Femur (tissue), 1 donor: Measurements from ENCODE around the gene RTCB.
"Not testable (repeated sequence)": the region's sequence is repeated elsewhere in the genome, so short reads cannot be mapped to it uniquely, and the experiment has no call there.

Experiments
- DNase-seq: peaks from one replicate; pipeline ENCODE4 v3.0.0-alpha.2; 2017

Gene RTCB

DNA sequence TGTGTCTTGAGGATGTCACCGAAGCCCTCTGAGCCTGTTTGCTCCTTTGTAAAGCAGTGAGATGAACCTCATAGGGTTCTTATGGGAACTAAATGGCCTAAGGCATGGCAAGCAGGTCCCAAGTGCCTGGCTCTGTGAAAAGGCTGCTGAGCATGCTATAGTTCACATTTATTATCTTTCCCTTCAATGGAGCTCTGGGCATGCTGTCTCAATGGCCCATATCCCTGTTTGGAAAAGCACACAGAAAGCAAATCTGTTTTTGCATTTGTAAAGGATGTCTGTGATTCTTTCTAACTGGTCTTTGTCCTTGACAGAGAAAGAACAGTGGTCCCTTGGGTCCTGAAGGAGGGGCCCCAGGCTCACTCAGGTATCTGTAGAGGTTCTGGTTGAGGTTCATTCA, 26.4 kb downstream of the RTCB start:
- DNase-seq: no peak

DNA sequence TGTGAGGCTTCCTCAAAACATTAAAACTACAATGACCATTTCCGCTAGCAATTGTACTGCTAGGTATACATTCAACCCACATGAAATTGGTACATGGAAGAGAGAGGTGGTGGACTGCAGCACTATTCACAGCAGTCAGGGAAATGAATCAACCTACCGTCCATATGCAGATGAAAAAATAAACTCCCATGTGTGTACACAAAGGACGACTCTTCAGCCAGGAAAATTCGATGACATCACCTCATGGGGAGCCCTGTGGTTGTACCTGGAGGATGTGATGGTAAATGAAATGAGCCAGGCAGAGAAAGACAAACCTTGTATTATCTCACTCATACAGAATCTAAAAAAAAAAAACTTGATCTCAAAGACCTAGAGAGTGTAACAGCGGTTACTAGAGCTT, 31.1 kb downstream of the RTCB start:
- DNase-seq: no peak

DNA sequence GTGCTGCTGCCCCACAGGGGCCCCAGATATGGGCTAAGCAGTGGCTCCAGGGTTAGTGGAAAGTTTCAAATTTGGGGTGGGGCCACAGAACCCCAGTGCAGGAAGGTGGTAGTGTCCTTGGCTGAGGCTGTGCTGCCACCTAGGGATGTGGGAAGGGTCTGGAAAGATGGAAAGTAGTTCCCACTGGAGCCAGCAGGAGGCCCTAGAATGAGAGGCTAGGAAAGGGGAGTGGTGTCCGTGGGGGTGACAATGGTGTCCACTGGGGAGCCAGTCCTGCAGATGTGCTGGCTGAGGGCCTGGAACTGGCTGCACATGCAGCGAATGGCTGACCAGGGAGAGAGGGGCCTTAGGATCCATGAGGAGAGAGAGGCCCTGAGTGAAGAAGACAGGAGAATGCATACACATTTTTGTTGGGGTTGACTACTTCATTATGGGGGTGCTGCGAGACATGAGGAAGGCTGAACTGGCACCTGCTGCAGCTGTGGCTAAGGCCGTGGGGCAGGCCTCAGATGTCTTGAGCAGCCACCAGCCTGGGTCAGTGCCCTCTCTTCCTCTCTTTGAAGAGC, 33.3 kb downstream of the RTCB start:
- peak; percentile 62 for DNase-seq

DNA sequence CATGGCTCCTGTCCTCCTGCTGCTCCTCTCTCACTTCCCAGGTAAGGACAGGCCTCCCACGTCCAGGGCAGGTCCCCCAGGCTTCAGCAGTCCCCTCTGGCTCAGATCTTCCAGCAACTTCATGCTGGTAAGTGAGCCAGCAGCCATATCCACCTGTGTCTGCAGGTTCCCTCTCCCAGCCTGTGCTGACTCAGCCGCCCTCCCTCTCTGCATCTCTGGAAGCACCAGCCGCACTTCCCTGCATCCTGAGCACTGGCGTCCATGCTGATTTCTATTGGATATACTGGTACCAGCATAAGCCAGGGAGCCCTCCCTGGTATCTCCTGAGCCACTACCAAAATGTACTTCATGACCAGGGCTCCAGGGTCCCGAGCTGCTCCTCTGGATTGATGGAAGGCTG, 35.4 kb downstream of the RTCB start:
- no peak for DNase-seq

DNA sequence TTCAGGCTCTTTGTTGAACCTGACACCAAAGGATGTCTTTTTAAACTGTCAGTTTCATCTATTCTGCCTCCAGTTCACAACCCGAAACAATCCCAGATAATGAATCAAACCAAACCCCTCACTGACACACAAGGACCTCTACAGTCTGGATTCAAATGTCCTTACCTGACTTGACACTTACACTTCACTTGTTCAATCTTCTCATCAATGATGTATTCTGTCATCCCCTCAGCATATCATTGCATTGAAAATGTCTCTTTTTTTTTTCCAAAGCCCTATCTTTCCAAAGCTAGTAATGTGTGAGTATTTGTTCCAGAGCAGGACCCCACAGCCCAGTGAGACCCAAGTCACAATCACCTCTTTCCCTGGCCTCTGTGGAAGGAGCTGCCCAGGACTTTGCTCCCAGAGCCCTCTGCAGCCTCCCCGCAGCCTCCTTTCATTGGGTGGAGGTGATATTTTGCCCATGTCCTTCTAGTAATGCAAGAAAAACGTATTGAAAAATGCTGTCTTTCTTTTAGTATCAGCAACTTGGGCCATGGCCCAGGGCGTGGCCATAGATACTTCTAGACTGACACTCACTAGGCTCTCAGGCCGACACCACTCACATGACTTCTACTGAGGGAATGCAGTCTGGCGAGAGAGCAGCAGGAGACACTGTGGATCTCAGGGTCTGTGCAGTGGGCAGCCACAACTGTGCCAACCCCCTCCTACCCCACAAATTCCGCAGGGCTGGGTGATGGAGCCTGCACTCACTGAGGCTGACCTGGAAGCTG, 36.2 kb downstream of the RTCB start:
- DNase-seq: no peak

DNA sequence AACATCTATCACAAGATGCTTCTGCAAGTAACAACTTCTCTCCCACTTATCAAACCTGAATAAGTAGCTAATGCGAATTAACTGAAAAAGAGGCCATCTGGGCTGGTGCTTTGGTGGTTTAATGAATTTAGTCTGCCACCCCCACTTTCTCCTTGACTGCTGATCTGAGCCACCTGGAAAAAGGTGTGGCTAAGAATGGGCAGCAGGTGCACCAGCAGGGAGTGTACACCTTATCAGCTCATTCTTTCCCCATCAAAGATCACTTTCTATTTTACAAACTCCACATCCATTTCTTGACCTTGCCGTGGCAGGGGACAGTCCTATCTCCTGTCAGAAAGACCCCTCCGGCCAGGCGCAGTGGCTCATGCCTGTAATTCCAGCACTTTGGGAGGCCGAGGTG, 47.8 kb downstream of the RTCB start:
- DNase-seq: no peak

DNA sequence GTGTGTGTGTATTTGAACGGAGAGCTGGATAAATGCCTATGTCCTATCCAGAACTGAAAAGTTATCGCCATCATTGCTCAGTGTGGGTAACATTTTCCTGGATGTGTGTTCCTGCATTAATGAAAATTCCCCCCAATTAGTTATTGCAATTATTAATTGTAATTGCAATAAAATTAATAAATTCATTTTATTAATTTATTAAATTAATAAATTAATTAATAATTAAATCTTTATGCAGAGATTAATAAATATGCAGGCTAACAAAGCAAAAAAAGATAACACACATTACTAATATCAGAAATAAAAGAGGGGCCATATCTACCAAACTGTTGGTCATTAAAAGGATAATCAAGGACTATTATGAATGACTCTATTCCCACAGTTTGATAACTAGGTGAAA, 50.8 kb downstream of the RTCB start:
- DNase-seq: no peak

DNA sequence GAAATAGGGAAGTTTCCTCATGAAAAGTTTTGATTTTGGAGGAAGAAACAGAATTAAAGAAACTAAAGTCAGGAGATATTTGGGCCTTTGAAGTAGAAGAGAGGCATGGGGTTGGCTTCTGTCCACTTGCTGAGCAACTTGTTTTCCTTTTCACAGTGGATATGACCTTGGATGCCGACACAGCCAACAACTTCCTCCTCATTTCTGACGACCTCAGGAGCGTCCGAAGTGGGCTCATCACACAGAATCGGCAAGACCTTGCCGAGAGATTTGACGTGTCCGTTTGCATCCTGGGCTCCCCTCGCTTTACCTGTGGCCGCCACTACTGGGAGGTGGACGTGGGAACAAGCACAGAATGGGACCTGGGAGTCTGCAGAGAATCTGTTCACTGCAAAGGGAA, 52.0 kb downstream of the RTCB start:
- not testable (repeated sequence) for DNase-seq

DNA sequence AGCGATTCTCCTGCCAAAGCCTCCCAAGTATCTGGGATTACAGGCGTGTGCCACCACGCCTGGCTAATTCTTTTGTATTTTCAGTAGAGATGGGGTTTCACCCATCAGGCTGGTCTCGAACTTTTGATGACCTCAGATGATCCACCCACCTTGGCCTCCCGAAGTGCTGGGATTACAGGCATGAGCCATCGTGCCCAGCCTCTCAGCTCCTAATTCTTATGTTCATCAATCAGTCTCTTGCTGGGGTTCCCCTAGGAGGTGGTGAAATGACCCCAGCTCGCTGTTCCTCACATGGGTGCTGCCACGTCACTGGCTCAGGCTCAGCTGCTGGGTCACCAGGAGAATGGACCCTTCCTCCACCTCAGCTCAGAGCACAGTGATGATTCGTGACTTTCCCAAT, 54.5 kb downstream of the RTCB start, which contains the start of gene RFPL3:
Gene RFPL3, plus strand, starts transcription at position 301 of the 400 bp plus-strand sequence. CDS start 205 bp downstream, outside the sequence.
- DNase-seq: not testable (repeated sequence)

DNA sequence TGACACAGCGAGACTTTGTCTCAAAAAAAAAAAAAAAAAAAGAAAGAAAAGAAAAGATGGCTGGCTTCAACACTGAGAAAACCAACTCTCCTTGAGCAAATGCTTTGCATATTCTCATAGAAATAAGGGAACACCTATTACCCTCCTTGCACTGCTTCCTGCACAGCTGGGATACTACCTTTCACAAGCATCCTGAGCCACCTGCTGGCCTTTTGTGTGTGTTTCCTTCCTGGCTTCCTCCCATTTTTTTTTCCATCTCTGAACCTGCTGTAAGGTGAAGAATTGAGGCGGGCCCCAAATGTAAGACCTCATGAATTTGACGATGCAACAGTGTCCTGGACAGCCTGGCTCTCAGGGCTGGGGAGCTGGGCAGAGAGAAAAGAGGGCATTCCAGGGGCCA, 56.3 kb downstream of the RTCB start:
- DNase-seq: no peak

DNA sequence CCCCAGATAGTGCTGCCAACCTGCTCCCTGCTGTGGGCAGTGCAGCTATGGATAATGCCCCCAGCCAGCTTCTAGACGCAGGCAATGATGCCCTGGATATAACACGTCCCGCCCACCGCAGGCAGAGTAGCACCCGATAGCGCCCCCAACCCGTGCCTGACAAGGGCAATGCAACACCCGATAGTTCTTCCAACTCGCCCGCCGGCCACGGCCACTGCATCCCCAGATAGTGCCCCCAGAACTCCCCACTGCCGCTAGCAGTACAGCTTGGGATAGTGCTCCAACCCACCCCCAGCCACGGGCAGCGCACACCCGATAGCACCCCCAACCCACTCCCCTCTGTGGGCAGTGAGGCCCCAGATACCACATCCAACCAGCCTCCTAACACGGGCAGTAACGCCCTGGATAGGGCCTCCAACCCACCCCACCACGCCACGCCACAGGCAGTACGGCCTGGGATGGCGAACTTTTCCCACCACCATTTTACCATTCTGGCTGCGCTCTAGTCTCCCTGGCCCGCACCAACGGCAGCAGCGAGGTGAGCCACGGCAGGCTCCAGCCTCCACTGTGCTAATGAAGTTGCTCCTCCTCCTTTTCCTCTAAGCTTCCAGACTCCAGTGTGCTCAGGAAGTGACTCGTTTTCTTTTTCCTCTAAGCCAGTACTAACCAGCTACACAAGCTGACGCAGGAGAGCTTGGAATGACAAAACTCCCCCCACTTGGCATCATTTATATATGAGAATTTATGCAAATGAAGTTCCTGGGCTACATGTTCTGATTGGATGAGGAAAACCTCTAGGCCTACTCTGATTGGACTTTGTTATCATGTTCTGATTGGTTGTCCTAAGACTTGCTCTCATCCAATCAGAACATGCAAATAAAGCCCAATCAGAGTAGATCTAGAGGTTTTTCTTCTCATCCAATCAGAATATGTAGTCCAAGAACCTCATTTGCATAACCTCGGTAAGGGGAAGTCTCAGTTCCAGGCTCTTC, 57.4 kb downstream of the RTCB start:
- DNase-seq: no peak

DNA sequence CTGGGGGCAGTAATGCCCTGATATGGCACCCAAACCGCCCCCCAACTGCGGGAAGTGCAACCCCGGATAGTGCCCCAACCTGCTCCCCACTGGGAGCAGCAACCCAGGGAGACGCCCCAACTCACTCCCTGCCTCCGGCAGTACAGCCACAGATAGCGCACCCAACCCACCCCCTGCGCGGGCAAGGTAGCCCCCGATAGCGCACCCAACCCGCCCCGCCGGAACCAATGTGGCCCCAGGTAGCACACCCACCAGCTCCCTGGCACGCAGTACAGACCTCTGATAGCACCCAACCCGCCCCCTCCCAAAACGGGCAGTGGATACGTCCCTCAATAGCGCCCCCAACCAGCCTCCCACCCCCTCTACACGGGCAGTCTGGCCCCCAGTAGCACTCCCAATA, 58.2 kb downstream of the RTCB start:
- no peak for DNase-seq

DNA sequence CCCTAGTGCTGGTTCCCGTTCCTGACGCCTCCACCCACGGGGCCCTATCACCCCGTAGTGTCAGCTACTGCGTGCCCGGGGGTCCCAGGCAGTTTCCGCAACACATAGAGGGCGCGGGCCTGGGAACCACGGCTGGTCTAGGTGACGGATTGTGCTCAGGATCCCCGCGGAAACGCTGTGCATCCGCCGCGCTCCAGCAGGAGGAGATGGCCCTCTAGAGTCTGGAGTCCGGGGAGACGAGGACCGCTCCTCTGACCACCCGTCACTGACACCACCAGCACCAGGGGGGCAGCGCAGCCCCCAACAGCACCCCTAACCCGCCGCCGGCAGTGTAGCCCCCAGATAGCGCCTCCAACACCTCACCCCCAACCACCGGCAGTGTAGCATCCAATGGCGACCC, 58.8 kb downstream of the RTCB start:
- DNase-seq: no peak

DNA sequence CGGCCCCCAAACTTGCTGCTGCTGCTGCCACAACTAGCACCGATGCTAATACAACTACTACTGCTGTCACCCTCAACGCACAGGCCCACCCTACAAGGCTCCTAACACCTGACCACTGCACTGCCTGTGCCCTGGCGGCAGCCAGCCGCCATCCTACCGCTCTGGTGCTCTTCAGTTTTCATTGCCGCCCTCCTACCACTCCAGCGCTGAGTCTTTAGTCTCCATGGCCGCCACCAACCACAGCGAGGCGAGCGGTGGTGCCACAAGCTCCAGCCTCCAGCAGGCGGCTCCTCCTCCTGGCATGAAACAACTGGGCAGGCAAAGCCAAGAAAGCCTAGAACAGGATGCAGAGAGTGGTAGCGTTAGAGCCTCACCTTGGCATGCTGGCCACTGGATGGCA, 59.4 kb downstream of the RTCB start:
- no peak for DNase-seq

DNA sequence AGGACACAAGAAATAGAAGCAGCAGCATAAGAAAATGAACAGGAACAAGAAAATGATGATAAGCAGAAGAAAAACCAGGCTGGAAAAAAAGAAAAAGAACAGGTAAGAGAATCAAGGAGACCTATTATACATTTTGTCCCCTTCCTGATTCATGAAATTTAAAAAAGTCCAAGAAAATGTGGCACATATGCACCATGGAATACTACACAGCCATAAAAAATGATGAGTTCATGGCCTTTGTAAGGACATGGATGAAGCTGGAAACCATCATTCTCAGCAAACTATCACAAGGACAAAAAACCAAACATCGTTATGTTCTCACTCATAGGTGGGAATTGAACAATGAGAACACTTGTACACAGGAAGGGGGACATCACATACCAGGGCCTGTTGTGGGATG, 60.2 kb downstream of the RTCB start:
- DNase-seq: not testable (repeated sequence)

DNA sequence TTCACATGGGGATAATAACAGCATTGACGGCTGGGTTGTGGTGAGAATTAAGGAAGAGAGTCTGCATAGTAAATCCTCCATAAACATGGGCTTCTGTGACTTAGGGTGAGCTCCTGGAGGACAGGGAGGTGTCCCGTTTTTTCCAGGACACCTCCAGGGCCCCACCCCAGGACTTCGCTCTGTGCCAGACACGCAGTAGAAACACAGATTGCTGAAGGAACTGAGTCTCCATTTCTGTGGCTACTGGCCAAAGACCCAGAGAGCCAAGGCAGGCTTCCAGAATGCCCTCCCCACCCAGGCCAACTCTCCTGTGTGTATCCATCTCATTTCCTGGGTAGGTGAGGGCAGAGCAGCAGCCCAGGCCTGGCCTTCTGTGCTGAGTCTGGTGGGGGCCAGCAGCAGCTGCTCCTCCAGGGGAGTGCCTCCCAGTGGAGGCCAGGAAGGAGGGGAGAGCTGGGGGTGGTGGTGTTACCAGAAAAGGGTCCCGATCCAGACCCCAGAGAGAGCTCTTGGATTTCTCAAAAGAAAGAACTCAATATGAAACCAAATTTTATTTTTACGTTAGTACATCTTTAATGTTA, 63.9 kb downstream of the RTCB start:
- DNase-seq: no peak

DNA sequence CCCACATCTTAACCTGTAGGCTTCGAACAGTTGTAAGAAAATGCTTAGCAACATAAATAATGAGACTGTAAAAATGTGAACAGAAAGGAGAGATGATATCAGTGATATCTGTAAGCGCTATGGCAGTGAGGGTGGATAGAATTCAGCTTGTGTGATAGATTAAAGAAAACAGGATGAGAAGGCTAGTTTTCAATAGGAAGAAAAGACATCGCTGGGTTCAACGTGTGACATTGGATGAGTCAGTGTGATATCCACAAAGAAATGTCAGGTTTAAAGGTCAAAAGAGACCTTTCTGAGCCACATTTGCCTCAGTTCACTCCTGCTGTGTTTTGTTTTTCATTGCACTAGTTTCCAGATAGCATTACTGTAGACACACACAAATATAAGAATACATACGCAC, 68.1 kb downstream of the RTCB start:
- no peak for DNase-seq

DNA sequence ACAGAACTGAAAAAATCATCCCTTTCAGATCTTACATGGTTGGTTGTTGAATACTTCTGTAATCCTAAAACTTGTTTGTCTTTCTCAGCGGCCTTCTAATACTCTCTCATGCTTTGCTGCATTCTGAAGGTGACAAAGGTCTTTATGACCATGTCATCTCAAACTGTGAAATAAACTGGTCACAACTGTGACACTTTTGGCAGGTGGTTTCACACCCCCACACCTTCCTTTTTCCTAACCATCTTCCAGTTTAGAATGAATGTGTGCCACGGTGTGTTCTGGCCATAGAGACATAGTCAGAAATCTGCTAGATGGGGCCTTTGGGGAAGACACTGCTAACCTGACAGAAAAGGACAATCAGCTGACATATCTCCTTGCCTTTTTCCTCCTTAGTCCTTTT, 69.1 kb downstream of the RTCB start:
- no peak for DNase-seq

DNA sequence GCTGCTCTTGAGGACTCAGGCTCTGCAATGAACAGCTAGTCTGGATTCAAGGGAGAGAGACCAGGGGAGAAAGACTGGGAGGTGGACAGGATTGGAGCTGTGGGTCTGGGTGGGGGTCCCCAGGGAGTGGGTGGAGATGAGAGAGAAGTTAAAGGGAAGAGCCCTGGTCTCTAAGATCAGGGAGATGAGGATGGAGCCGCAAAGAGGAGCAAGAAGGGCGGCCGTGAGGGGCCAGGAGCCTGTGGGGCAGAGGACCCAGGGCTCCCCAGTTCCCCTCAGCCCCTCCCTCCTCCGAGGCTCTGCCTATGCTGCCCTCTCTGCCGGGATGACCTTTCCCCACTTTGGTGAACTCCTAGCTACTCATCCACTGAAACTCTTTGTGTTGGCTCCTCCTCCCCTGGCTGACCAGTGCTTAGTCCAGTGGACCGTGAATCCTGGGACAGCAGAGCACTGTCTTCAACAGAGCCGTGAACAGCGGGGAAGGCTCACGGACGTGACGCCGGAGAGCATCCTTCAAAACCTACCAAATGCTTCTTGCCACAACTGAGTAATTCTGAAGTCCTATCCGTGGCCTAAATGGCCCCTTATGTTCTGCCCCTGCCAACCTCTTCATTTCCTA, 70.8 kb downstream of the RTCB start:
- DNase-seq: no peak

DNA sequence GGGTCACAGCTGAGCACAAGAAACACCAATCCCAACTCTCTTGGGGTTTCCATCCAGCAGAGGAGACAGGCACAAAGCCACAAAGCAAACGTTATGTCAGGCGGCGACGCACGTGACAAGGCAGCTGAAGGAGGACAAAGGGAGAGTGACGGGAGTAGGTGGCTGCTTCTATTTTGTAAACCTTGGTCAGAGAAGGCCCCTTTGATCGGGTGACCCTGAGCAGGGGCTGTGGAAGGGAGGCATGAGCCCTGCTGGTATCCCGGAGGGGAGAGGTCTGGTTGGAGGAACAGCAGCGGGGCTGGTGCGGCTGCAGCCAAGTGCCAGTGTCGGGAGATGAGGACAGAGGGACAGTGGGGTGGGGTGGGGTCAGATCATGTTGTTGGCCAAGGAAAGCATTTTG, 71.6 kb downstream of the RTCB start:
- no peak for DNase-seq

DNA sequence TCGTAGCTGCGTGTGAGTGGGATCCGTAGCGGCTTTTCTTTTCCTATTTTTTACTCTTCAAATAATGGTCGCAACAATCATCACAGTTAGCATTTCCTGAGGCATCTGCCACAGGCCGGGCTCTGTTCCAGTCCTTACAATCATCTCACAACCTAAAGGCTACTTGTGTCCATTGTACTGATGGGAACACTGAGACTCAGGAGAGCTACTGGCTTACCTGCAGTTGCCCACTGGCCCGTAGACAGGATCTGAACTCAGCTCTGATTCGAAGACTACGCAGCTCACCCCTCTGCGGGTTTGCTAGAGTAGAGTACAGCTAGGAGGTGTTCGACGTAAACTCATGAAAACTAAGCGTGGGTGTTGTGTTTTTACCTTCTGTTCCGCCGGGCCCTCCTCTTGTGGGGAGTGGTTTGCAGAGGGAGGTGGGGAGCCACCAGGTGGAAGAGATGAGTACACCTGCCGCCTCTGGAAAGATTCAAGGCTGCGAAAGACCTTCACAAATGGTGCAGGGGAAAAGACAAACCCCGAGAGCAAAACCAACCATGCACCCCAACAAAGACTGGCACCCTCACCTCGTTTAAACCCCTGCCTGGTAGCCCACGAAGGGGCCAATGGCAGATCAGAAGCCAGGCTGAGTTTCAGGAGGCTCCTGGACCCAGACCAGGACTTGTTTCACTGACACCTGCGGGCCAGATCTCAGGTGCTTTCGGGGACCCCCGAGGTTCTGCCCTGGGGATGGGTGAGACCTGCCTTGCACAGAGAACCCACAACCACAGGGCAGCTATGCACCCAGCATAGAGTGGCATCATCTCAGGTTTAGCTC, 72.6 kb downstream of the RTCB start:
- no peak for DNase-seq

DNA sequence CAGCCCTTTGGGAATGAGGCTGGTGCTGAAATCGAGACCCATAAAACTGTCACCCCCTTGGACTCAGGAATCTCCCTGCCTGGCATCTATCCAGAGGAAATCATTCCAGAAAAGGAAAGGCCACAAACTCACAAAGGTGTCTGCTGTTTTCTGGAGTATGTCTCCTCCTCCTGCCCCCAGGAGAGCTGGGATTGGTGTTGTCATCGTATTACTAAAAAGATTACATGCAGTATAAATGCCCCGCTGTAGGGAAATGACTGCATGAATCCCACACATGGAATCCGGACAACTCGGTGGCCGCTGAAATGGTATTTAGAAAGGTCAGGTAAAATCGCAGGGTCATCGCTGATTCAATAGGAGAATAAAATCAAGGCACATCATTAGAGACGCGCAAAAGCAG, 73.3 kb downstream of the RTCB start:
- DNase-seq: no peak
